K562 (cell line): ENCODE data around the gene SIGLEC6. TPM values are rescaled to one million over a fixed set of nuclear protein-coding genes. Genes with fewer than 3 reads are reported as not detected.

Source experiments
- CCAR2 ChIP-seq: fragments of 200-400 bp; formaldehyde crosslinking; IDR thresholded peaks from 2 replicates; pipeline ENCODE4 v1.6.1; 2017; ENCODE audit warnings: mild to moderate bottlenecking, low read depth, low read length
- FOXK1 ChIP-seq: sonication (generic); formaldehyde crosslinking; IDR thresholded peaks from 2 replicates; pipeline ENCODE4 v1.8.0; 2022; ENCODE audit warnings: missing genetic modification reagents, mild to moderate bottlenecking, borderline replicate concordance
- LEF1 ChIP-seq: fragments of 450-650 bp; IDR thresholded peaks from 2 replicates; pipeline ENCODE4 v1.6.1; 2016; ENCODE audit warnings: mild to moderate bottlenecking
- RBM15 ChIP-seq: fragments of 200-400 bp; formaldehyde crosslinking; IDR thresholded peaks from 2 replicates; pipeline ENCODE4 v1.6.1; 2018; ENCODE audit warnings: mild to moderate bottlenecking, low read length, moderate library complexity; ENCODE audit not compliant: insufficient read depth
- SETDB1 ChIP-seq: IDR thresholded peaks from one replicate; pipeline ENCODE4 v1.6.1; 2012; ENCODE audit warnings: low read length, control low read depth, inconsistent platforms
- SREBF1 ChIP-seq: fragments of 150-350 bp; IDR thresholded peaks from 2 replicates; pipeline ENCODE4 v1.6.1; 2014; ENCODE audit warnings: antibody characterized with exemption, low read depth, low read length, borderline replicate concordance
- TEAD4 ChIP-seq, 2 experiments: sonication (generic) in 1 of 2; formaldehyde crosslinking in 1 of 2; IDR thresholded peaks; 2 replicates each; pipeline versions ENCODE4 v1.6.1 to v1.8.0; 2012 to 2022; ENCODE audit warnings: borderline replicate concordance in 1 of 2, inconsistent platforms in 1 of 2, low read length in 1 of 2, mild to moderate bottlenecking in 1 of 2, missing genetic modification reagents in 1 of 2
- U2AF1 ChIP-seq: fragments of 200-400 bp; formaldehyde crosslinking; optimal IDR thresholded peaks from 2 replicates; pipeline ENCODE3; 2017; ENCODE audit warnings: mild to moderate bottlenecking, low read depth, low read length, moderate library complexity
- ZNF232 ChIP-seq: sonication (generic); formaldehyde crosslinking; IDR thresholded peaks from 2 replicates; pipeline ENCODE4 v1.8.0; 2022; ENCODE audit warnings: mild to moderate bottlenecking, missing genetic modification reagents
- ZNF551 ChIP-seq: fragments of 250-450 bp; sonication (Bioruptor Pico); IDR thresholded peaks from 2 replicates; pipeline ENCODE4 v1.5.0; 2021; ENCODE audit warnings: mild to moderate bottlenecking, moderate library complexity
- ZNF583 ChIP-seq: fragments of 250-450 bp; sonication (Bioruptor Pico); IDR thresholded peaks from 2 replicates; pipeline ENCODE4 v1.4.0; 2020
- polyA plus RNA-seq, 8 experiments: library from polyadenylated mRNA; depleted of rRNA in 4 of 8; stranded (reverse) in 5 of 8; unstranded in 3 of 8; fragments of >200 nt; fragmentation: Nextera tagmentation in 2 of 8; fragmentation: Illumina TruSeq in 1 of 8; extraction: Ambion mirVana in 2 of 8; extraction: Trizol in 1 of 8; gene quantifications; 2 replicates each; pipeline versions ENCODE4 v1.2.1 to v1.2.3, GENCODE V29; 2011 to 2014; ENCODE audit warnings: inconsistent platforms in 1 of 8, missing spikeins in 1 of 8
- total RNA-seq, 7 experiments: library from RNA; depleted of rRNA in 6 of 7; stranded (reverse); fragments of >200 nt in 6 of 7; fragmentation: Illumina TruSeq in 2 of 7; extraction: Trizol in 2 of 7; gene quantifications; 2 replicates each; pipeline versions ENCODE4 v1.2.1 to v1.2.3, GENCODE V29; 2011 to 2021; ENCODE audit warnings: low replicate concordance in 1 of 7
- TF ChIP-seq, protein P1 (sequence below): sonication (generic); formaldehyde crosslinking; IDR thresholded peaks from 2 replicates; pipeline ENCODE4 v1.8.1; 2023; ENCODE audit warnings: mild to moderate bottlenecking, missing genetic modification reagents
- TF ChIP-seq, protein P2 (sequence below): fragments of 450-650 bp; IDR thresholded peaks from 2 replicates; pipeline ENCODE4 v1.6.1; 2016; ENCODE audit warnings: mild to moderate bottlenecking, moderate library complexity

The SIGLEC6 gene
- total and polyA plus RNA-seq, 9 of the 15 experiments (the other 6 are each of a cell fraction or from before 2014, with no cell fraction given) = 0.03 to 17.5 (median 0.71) TPM

GRCh38 chr19:51549533-51550324, 18.3 kb upstream of the SIGLEC6 start (continued):
- TF ChIP-seq, protein P1, sequence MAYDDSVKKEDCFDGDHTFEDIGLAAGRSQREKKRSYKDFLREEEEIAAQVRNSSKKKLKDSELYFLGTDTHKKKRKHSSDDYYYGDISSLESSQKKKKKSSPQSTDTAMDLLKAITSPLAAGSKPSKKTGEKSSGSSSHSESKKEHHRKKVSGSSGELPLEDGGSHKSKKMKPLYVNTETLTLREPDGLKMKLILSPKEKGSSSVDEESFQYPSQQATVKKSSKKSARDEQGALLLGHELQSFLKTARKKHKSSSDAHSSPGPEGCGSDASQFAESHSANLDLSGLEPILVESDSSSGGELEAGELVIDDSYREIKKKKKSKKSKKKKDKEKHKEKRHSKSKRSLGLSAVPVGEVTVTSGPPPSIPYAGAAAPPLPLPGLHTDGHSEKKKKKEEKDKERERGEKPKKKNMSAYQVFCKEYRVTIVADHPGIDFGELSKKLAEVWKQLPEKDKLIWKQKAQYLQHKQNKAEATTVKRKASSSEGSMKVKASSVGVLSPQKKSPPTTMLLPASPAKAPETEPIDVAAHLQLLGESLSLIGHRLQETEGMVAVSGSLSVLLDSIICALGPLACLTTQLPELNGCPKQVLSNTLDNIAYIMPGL (CRISPR knock-in tag) = no peak
- peak; percentile 37; the same call in 1 of the 2 replicates for TF ChIP-seq LEF1
- no peak for TF ChIP-seq ZNF232
- TF ChIP-seq RBM15 = no peak
- no peak for TF ChIP-seq SETDB1
- TF ChIP-seq TEAD4 (IDR thresholded peaks at IDR 0.05; ENCODE audit: low read length) = peak; percentile 51; the same call in 1 of the 2 replicates
- TF ChIP-seq TEAD4 (CRISPR knock-in tag; IDR thresholded peaks at IDR 0.05; ENCODE audit: borderline replicate concordance) = no peak
- TF ChIP-seq FOXK1 = no peak
- TF ChIP-seq U2AF1 = no peak
- TF ChIP-seq ZNF583 (CRISPR knock-in tag) = no peak; the same call in none of the 2 replicates
- TF ChIP-seq SREBF1 = no peak
- no peak for TF ChIP-seq ZNF551 (CRISPR knock-in tag)
- no peak for TF ChIP-seq CCAR2
- TF ChIP-seq, protein P2, sequence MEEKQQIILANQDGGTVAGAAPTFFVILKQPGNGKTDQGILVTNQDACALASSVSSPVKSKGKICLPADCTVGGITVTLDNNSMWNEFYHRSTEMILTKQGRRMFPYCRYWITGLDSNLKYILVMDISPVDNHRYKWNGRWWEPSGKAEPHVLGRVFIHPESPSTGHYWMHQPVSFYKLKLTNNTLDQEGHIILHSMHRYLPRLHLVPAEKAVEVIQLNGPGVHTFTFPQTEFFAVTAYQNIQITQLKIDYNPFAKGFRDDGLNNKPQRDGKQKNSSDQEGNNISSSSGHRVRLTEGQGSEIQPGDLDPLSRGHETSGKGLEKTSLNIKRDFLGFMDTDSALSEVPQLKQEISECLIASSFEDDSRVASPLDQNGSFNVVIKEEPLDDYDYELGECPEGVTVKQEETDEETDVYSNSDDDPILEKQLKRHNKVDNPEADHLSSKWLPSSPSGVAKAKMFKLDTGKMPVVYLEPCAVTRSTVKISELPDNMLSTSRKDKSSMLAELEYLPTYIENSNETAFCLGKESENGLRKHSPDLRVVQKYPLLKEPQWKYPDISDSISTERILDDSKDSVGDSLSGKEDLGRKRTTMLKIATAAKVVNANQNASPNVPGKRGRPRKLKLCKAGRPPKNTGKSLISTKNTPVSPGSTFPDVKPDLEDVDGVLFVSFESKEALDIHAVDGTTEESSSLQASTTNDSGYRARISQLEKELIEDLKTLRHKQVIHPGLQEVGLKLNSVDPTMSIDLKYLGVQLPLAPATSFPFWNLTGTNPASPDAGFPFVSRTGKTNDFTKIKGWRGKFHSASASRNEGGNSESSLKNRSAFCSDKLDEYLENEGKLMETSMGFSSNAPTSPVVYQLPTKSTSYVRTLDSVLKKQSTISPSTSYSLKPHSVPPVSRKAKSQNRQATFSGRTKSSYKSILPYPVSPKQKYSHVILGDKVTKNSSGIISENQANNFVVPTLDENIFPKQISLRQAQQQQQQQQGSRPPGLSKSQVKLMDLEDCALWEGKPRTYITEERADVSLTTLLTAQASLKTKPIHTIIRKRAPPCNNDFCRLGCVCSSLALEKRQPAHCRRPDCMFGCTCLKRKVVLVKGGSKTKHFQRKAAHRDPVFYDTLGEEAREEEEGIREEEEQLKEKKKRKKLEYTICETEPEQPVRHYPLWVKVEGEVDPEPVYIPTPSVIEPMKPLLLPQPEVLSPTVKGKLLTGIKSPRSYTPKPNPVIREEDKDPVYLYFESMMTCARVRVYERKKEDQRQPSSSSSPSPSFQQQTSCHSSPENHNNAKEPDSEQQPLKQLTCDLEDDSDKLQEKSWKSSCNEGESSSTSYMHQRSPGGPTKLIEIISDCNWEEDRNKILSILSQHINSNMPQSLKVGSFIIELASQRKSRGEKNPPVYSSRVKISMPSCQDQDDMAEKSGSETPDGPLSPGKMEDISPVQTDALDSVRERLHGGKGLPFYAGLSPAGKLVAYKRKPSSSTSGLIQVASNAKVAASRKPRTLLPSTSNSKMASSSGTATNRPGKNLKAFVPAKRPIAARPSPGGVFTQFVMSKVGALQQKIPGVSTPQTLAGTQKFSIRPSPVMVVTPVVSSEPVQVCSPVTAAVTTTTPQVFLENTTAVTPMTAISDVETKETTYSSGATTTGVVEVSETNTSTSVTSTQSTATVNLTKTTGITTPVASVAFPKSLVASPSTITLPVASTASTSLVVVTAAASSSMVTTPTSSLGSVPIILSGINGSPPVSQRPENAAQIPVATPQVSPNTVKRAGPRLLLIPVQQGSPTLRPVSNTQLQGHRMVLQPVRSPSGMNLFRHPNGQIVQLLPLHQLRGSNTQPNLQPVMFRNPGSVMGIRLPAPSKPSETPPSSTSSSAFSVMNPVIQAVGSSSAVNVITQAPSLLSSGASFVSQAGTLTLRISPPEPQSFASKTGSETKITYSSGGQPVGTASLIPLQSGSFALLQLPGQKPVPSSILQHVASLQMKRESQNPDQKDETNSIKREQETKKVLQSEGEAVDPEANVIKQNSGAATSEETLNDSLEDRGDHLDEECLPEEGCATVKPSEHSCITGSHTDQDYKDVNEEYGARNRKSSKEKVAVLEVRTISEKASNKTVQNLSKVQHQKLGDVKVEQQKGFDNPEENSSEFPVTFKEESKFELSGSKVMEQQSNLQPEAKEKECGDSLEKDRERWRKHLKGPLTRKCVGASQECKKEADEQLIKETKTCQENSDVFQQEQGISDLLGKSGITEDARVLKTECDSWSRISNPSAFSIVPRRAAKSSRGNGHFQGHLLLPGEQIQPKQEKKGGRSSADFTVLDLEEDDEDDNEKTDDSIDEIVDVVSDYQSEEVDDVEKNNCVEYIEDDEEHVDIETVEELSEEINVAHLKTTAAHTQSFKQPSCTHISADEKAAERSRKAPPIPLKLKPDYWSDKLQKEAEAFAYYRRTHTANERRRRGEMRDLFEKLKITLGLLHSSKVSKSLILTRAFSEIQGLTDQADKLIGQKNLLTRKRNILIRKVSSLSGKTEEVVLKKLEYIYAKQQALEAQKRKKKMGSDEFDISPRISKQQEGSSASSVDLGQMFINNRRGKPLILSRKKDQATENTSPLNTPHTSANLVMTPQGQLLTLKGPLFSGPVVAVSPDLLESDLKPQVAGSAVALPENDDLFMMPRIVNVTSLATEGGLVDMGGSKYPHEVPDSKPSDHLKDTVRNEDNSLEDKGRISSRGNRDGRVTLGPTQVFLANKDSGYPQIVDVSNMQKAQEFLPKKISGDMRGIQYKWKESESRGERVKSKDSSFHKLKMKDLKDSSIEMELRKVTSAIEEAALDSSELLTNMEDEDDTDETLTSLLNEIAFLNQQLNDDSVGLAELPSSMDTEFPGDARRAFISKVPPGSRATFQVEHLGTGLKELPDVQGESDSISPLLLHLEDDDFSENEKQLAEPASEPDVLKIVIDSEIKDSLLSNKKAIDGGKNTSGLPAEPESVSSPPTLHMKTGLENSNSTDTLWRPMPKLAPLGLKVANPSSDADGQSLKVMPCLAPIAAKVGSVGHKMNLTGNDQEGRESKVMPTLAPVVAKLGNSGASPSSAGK = peak; percentile 89; the same call in 1 of the 2 replicates
